Measurements from ENCODE around the gene CHST9.

The CHST9 gene

GRCh38 chr18:26922313-26922712 lies 262.8 kb downstream of the CHST9 start:
- DNase-seq, result no peak

GRCh38 chr18:26920644-26921043 lies 264.5 kb downstream of the CHST9 start:
- no peak for DNase-seq

GRCh38 chr18:26919627-26920026 lies 265.5 kb downstream of the CHST9 start:
- no peak for DNase-seq

- no peak for DNase-seq
Observed at GRCh38 chr18:26919201-26919600, 265.9 kb downstream of the CHST9 start.

GRCh38 chr18:26911840-26912239 lies 273.3 kb downstream of the CHST9 start:
- no peak for DNase-seq

GRCh38 chr18:26909599-26910290 lies 275.4 kb downstream of the CHST9 start:
- no peak for DNase-seq

- no peak for DNase-seq
Observed at GRCh38 chr18:26908906-26909305, 276.2 kb downstream of the CHST9 start.

- no peak for DNase-seq
Observed at GRCh38 chr18:26902291-26902690, 282.8 kb downstream of the CHST9 start.

GRCh38 chr18:26901020-26901419 lies 284.1 kb downstream of the CHST9 start:
- DNase-seq, result no peak

GRCh38 chr18:26894426-26894825 lies 290.7 kb downstream of the CHST9 start:
- no peak for DNase-seq

GRCh38 chr18:26893996-26894395 lies 291.1 kb downstream of the CHST9 start:
- DNase-seq, result no peak

GRCh38 chr18:26888259-26888658 lies 296.8 kb downstream of the CHST9 start:
- no peak for DNase-seq

GRCh38 chr18:26875040-26875654 lies 310.0 kb downstream of the CHST9 start:
- DNase-seq, result no peak

- no peak for DNase-seq
Observed at GRCh38 chr18:26874283-26874682, 310.8 kb downstream of the CHST9 start.

- no peak for DNase-seq
Observed at GRCh38 chr18:26869640-26870039, 315.5 kb downstream of the CHST9 start.

- DNase-seq, result no peak
Observed at GRCh38 chr18:26868968-26869586, 316.0 kb downstream of the CHST9 start.

- DNase-seq, result no peak
Observed at GRCh38 chr18:26867471-26867870, 317.6 kb downstream of the CHST9 start.

- DNase-seq, result no peak
Observed at GRCh38 chr18:26865557-26865956, 319.6 kb downstream of the CHST9 start, which contains the start of gene AQP4. TSS of gene AQP4 (minus strand) at chr18:26865707. CDS start at chr18:26865689, 18 bp downstream.

GRCh38 chr18:26864658-26865057 lies 320.4 kb downstream of the CHST9 start:
- no peak for DNase-seq

GRCh38 chr18:26863921-26864497 lies 321.1 kb downstream of the CHST9 start:
- DNase-seq, result no peak

GRCh38 chr18:26863122-26863879 lies 321.8 kb downstream of the CHST9 start:
- DNase-seq, result no peak

GRCh38 chr18:26862084-26862483 lies 323.0 kb downstream of the CHST9 start:
- DNase-seq, result no peak
